Globus pallidus (tissue), 1 donor: Measurements from ENCODE around the gene SLC6A11.

Source experiments
- DNase-seq: peaks from one replicate; pipeline ENCODE4 v3.0.0-alpha.2; 2015; ENCODE audit warnings: low spot score

Gene SLC6A11

GRCh38 chr3:10841100-10841499 is 25.1 kb downstream of the SLC6A11 start:
- DNase-seq = peak; percentile 24

DNA sequence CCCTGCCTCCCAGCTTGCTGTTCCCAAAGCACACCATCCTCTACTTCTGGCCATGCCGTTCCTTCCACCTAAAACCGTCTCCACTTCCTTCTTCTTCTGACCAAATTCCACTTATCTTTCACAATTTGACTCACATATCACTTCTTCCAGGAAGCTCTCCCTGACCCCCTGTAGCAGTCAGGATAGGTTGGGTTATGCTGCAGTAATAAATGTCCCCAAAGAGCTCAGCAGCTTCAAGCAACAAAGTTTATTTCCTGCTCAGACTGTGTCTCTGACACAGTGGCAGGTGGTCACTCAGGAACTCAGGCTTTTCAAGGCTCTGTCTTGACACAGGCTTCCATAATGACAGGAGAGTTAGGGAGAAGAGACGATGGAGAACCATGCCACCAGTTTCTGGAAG is 27.4 kb downstream of the SLC6A11 start:
- no peak for DNase-seq

DNA sequence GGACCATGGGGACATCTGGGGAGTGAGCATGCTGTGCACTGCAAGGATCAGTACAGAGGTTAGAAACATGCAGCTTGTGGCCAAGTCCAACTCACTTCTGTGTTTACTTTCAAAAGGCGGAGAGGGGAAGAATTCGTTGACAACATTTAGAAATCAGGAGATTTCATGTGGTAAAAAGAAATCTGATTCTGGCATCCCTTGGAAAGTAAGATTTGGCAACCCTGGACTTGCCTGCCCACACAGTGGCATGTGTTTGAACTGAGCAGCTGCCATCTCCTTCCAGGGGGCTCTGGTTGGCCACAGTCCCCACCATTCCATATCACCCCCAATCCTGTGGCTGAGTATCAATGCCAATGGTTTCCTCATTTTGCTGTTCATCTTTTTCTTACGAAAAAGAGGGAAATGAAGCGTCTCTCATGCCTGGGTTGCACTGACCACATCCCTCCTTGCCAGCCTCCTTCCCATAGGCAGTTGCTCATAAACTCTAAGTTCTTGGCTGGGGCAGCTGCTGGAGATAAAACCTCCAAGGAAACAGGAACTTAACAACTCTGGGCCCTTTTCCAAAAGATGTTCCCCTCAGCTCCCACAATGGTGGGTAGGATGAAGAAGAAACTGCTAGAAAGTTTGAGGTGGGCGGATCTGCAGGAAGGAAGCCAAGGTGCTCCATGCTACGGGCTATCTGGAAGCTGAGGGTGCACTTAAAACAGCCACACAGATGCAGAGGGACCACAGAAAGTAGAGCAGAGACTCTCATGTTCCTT is 29.2 kb downstream of the SLC6A11 start:
- DNase-seq = no peak

DNA sequence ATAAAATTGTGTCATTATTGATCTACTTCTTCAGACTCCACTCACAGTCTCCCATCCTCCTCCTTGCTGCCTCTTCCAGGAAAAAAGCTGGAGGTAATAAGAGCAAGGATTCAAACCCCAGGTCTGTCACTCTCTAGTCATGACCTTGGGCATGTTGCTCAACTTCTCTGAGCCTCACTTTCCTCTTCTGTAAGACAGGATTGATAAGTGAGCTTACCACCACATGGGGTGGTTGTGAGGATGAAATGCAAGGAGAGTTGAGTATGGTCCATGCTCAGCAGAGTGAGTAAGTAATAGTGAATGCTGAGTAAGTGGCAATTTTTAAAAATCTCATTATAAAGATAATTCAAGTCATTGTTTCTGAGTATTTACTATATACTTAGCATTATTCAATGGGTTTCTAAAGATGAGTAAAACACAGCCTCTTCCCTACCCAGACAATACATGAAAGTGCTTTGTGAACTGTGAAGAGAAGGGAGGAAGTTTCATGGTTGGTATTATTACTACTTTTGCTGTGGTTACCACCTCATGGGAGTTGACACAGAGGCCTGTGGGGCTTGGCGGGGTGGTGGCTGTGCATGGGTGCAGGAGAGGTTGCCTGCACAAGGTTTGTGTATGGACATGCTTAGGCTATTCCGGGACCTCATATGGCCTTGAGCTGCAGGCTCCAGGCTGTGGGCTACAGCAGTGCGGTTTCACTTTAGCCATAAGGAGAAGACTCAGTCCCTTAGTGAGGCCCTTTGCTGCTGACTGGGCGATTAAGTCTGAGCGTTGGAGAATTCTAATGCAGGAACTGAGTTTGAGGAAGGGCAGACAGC is 30.0 kb downstream of the SLC6A11 start:
- DNase-seq = peak; percentile 34

DNA sequence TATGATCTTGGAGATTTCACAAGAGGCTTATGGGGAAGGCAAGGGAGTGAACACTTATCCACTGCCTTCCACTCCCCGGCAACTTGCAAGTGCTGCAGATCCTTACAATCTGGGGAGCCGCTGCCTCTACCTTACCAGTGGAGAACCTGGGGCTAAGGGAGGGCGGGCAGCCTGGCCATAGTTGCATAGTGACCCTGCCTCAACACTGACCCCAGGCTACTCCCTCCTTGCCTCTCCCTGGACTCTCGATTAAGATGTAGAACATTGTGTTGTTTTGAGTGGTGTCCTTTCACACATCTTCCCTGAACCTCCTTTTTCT is 30.6 kb downstream of the SLC6A11 start:
- no peak for DNase-seq

- DNase-seq = no peak
Measured at GRCh38 chr3:10848261-10848660, 32.2 kb downstream of the SLC6A11 start.

DNA sequence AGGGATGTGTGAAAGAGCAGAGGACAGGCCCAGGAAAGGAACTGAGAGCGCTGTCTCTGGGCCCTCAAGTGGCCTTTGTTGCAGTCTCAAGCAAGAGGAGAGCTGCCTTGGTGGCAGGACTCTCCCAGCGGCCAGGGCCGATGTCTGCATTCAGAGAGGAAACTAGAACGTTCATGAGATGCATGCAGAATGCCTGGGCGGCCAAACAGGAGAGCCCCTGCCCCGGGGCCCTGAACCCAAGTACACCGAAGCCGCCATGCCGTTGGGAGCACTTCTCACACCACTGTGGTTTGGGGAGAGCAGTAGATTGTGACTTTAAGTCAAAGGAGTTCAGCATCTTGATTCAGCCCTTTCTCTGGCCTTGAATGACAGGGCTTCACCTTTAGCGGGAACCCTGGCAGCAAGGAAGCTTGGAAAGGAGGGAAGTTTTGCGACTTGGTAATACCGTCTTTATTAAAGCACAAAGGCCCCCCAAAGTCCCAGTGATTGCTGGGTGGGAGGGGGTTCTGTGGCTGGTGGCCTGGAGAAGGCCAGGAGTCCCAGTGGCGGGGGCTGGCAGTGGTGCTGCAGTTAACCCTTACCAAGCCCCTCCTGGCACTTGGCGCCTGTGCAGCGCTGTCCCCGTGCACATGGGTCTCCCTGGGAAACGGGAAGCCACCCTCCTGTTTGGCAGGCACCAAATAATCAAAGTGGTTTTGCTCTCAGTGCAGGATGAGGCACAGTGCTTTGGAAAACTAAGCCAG is 36.2 kb downstream of the SLC6A11 start:
- DNase-seq = peak; percentile 45

DNA sequence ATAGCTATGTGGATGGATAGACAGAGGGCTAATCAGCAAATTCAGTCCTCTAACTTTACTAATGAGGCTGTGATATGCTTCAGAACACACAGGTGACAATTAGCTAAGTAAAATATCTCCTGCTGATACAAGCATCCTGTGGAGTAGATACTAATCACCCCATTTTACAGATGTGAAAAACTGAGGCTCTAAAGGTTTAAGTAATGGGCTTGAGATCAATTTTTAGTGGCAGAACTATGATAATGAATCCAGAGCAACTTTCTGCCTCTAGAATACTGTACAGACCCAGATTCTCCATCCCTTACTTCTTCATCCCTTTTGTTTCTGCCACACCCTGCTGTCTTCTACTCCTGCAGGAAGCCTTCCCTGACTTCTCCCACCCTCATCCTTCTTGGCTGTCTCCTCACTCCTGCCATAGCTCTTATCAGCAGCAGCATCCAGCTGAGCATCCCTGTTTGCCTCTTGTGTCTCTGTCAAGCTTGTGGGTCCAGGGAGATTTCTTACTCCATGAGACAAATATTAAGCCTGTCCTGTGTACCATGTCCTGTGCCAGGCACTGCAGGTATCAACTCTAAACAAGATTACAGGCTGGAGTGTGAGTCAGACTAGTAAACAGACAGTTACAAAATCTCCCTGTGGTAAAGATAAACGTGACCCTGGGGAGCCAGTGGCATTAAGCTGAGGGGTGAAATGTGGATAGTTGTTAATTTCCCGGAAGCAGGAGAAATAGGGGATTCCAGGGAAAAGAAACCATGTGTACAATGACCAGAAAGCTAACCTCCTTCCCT is 39.2 kb downstream of the SLC6A11 start:
- no peak for DNase-seq

- no peak for DNase-seq
Measured at GRCh38 chr3:10855871-10856662, 40.0 kb downstream of the SLC6A11 start.

- no peak for DNase-seq
Measured at GRCh38 chr3:10857235-10857634, 41.2 kb downstream of the SLC6A11 start.

GRCh38 chr3:10858091-10858490 is 42.1 kb downstream of the SLC6A11 start:
- no peak for DNase-seq

DNA sequence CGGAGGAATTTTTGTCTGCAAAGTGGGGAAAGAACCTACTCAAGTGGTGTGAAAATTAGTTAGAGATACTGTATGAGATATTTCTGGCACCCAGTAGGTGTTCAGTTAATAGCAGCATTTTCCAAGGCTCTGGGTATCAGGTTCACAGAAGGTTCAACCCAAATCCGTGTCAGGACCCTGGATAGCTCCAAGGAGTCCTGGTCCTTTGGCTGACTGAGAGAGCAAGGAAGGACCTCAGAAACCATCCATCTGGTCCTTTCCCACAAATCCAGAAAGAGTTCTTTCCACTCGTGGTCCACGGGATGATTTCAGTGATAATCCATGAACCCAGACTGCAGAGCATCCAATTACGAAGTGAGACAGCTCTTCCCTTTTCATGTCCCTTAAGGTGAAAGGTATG is 51.4 kb downstream of the SLC6A11 start:
- no peak for DNase-seq

DNA sequence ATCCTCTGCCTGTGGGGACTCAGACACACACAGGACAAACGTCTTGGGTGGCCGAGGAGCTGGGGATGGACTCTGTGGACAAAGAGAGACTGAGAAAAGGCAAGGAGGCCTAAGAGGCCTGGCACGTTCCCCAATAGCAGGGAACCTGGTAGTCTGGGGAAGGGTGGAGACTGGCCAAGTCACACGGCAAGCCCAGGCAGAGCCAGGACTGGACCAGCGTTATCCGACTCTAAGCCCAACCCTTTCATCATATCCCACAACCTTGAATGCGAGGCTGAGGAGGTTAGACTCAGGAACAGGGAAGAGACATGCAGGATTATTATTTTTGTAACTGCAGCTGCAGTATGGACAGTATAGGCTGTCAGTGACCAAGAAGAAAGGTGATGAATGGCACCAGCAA is 53.4 kb downstream of the SLC6A11 start:
- no peak for DNase-seq

DNA sequence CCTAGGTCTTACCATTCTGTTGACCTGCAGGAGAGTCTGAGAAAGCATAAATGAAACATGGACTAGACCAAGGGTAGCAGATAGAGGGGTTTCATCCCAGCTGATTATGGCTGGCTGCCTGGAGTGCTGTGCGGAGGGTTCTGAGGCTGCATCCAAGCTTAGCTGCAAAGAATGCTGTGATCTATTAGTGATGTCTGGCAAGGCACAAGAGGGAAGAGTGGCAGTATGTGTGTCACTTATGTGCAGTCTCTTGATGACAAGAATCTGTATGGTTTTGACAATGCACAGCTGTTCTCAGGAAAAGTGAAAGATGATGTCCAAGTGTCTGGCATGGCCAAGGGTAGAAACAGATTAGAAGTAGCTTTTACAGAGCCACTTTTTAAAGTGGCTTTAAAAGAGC is 54.3 kb downstream of the SLC6A11 start:
- no peak for DNase-seq

DNA sequence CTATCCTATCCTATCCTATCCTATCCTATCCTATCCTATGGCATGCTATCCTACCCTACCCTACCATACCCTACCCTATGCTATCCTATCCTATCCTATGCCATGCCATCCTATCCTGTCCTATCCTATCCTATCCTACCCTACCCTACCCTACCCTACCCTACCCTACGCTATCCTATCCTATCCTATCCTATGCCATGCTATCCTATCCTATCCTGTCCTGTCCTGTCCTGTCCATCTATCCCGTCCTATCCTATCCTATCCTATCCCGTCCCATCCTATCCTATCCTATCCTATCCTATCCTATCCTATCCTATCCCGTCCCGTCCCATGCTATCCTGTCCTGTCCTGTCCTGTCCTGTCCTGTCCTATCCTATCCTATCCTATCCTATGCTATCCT is 57.4 kb downstream of the SLC6A11 start:
- no peak for DNase-seq

- DNase-seq = no peak
Measured at GRCh38 chr3:10875914-10876313, 59.9 kb downstream of the SLC6A11 start.

DNA sequence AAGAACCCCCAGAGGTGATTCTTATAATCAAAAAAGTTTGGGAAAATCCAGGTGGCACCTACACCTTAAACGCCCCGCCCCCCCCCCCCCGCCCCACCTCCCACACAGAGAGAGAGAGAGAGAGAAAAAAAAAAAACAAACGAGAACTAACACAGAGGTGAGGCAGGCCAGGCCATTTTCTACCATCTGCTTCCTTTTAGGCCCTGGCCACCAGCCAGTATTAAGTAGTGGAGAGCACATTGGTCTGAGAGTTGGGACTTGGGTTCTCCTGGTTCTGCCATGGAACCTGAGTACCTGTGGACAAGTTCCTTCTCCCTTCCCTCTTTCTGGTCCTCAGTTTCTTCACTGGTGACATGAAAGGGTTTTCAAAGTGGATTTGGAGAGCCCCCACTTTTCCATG is 60.6 kb downstream of the SLC6A11 start:
- no peak for DNase-seq

GRCh38 chr3:10882851-10883250 is 66.8 kb downstream of the SLC6A11 start:
- DNase-seq = no peak

DNA sequence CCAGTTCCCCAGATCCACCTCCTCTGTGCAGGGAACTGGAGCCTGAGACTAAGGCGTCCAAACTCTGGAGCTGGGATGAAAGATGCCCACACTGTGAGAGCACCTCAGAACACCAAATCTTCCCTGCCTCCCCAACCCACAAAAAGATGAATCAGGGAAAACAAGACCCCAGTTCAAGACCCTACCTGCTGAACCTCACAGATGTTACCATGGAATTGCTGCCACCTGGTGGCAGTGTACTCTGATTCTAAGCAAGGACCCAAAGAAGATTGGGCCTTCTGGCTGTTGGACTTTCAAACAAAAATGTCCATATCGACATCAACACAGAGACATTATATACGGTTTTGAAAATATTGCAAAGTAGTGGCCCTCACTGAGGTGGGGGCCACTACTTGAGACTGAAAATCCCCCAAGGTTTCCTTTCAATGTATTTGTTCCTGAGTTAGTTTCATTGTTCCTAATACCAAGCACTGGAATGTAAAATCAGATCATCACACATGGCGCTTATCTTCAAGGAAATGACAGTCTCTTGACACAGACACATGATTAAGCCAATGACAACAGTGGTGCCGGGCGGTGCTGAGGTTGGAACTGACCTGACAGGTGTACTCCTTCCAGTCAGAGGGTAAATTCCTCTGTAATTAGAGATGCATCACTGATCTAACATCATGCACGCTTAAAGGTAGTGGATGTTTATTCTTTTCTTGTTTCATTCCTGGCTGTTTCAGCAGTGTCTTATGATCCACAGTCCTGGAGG is 67.6 kb downstream of the SLC6A11 start:
- DNase-seq = peak; percentile 20

- no peak for DNase-seq
Measured at GRCh38 chr3:10887015-10887414, 71.0 kb downstream of the SLC6A11 start.
